ENCODE results near the gene LAMB1. TPM values are rescaled to one million over a fixed set of nuclear protein-coding genes. Genes with fewer than 3 reads are reported as not detected.

Gene LAMB1
- polyA plus RNA-seq, 6 donors from 2014 or later: 0.82 to 1.1 TPM; not detected in 4

GRCh38 chr7:107982918-107983389 is 20.0 kb downstream of the LAMB1 start:
- Mint-ChIP-seq H3K4me3 (no peak overlapping the region), H3K4me1 (no peaks in the 10 kb centered on the region), H3K36me3 (no peaks in the 10 kb centered on the region), H3K27ac (no peak overlapping the region), H3K27me3 (peaks cover 11 to 21% (median 13%) of the 10 kb centered on the region in 3 donors), H3K9me3 (peaks cover 0 to 5% (median 0%) of the 10 kb centered on the region in 7 donors)
- ATAC-seq (ENCODE audit: low read depth in 2 of 2): no peak
- no peak for DNase-seq

DNA sequence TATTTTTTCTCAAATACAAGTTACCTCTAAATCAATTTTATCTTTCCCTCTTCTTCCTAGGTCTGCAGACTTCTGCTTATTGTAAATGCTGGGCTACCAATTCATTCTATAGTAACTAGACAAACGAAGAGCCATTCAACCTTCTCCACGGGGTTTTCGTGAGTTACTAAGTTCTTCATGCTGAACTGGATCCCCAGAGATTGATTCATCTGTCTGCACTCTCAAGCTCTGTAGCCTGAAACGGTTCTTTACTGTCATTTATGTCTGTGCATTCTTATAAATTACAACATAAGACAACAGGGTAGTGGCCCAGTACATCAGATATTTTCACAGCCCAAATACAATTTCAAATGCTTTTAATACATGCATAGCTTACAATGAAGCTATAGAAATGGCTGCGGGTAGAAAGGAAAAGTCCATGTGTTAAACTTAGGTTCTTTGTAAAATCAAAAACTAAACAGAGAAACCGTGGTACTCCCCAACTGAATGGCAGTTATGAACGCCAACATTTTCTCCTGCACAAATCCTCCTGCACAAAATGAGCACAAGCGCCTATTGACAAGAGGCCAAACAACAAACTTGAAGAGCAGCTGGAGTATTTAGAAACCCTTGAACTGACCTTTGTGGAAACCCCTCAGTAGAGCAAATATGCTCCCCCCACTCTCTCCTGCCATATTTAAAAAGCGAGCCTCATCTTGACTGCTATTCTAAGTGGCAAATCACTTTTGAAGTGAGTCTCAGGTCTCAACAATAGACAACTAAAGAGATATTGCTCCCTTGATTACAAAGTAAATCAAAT is 20.7 kb downstream of the LAMB1 start:
- Mint-ChIP-seq H3K9me3 (peaks cover 0 to 7% (median 0%) of the 10 kb centered on the region in 7 donors), H3K27me3 (peaks cover 9 to 19% (median 10%) of the 10 kb centered on the region in 3 donors), H3K4me3 (no peak overlapping the region), H3K27ac (no peak overlapping the region), H3K36me3 (no peaks in the 10 kb centered on the region), H3K4me1 (no peaks in the 10 kb centered on the region)
- no peak for ATAC-seq (ENCODE audit: low read depth in 2 of 2)
- no peak for DNase-seq

DNA sequence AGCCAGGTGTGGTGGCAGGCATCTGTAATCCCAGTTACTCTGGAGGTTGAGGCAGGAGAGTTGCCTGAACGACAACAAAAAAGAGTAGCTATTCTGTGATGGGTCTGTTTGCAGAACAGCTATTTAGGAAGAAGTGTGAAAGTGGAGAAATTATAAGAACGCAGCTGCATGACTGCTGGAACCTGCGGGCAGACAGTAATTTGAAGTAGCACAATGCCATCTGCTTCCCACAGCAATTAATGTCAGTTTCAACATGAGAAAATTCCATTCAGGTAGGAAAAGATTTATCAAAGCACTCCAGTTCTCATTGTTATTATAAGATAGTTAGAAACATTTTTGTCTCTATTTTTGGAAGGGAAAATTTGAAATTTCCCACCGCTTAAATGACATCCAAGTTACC is 21.5 kb downstream of the LAMB1 start:
- no peak for ATAC-seq (ENCODE audit: low read depth in 2 of 2)
- peaks cover 2 to 11% (median 11%) of the 10 kb centered on the region in 3 donors for H3K27me3 Mint-ChIP-seq
- no peak for DNase-seq
- no peak overlapping the region for H3K4me3 Mint-ChIP-seq
- H3K4me1 Mint-ChIP-seq: no peaks in the 10 kb centered on the region
- no peak overlapping the region for H3K27ac Mint-ChIP-seq
- no peaks in the 10 kb centered on the region for H3K36me3 Mint-ChIP-seq
- peaks cover 0 to 3% (median 0%) of the 10 kb centered on the region in 7 donors for H3K9me3 Mint-ChIP-seq

DNA sequence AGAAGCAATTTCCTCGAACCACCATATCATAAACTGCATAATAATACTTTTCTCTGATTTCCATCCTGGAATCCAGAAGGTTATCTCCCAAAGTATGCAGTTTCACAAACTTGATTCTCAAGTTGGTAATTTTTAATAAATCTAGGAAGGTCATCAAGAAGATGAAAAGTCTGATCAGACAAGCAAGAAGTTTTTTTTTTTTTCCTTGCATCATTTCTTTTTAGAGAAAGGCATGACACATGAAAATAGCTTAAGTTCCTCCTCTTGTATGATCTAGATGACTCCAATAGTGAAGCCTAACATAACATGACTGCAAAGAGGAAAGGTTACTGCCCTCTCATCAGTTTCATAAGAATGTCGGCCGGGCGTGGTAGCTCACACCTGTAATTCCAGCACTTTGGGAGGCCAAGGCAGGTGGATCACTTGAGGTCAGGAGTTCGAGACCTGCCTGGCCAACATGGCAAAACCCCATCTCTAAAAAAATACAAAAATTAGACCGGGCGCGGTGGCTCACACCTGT is 22.2 kb downstream of the LAMB1 start:
- Mint-ChIP-seq H3K4me3 (no peak overlapping the region), H3K9me3 (peaks cover 0 to 5% (median 0%) of the 10 kb centered on the region in 7 donors), H3K4me1 (no peaks in the 10 kb centered on the region), H3K27ac (no peak overlapping the region), H3K36me3 (no peaks in the 10 kb centered on the region), H3K27me3 (peaks cover 3 to 17% (median 12%) of the 10 kb centered on the region in 3 donors)
- no peak for ATAC-seq (ENCODE audit: low read depth in 2 of 2)
- DNase-seq: no peak

- H3K27me3 Mint-ChIP-seq: peaks cover 5 to 22% (median 16%) of the 10 kb centered on the region in 3 donors
- H3K27ac Mint-ChIP-seq: no peak overlapping the region
- H3K4me3 Mint-ChIP-seq: no peak overlapping the region
- no peak for ATAC-seq (ENCODE audit: low read depth in 2 of 2)
- H3K36me3 Mint-ChIP-seq: no peaks in the 10 kb centered on the region
- peaks cover 0 to 5% (median 0%) of the 10 kb centered on the region in 7 donors for H3K9me3 Mint-ChIP-seq
- no peaks in the 10 kb centered on the region for H3K4me1 Mint-ChIP-seq
- no peak for DNase-seq
Measured at GRCh38 chr7:107980171-107980570, 22.8 kb downstream of the LAMB1 start.

- no peaks in the 10 kb centered on the region for H3K4me1 Mint-ChIP-seq
- H3K27ac Mint-ChIP-seq: no peak overlapping the region
- ATAC-seq (ENCODE audit: low read depth in 2 of 2) (no peak), DNase-seq (no peak)
- peaks cover 7 to 24% (median 16%) of the 10 kb centered on the region in 3 donors for H3K27me3 Mint-ChIP-seq
- peaks cover 0 to 5% (median 0%) of the 10 kb centered on the region in 7 donors for H3K9me3 Mint-ChIP-seq
- no peak overlapping the region for H3K4me3 Mint-ChIP-seq
- H3K36me3 Mint-ChIP-seq: no peaks in the 10 kb centered on the region
Measured at GRCh38 chr7:107978815-107979408, 24.0 kb downstream of the LAMB1 start.

GRCh38 chr7:107977048-107977447 is 25.9 kb downstream of the LAMB1 start:
- Mint-ChIP-seq H3K27ac (no peak overlapping the region), H3K4me3 (no peak overlapping the region), H3K27me3 (peaks cover 11 to 24% (median 15%) of the 10 kb centered on the region in 3 donors), H3K36me3 (no peaks in the 10 kb centered on the region), H3K9me3 (peaks cover 0 to 5% (median 0%) of the 10 kb centered on the region in 7 donors), H3K4me1 (no peaks in the 10 kb centered on the region)
- ATAC-seq (ENCODE audit: low read depth in 2 of 2) (no peak), DNase-seq (no peak)

DNA sequence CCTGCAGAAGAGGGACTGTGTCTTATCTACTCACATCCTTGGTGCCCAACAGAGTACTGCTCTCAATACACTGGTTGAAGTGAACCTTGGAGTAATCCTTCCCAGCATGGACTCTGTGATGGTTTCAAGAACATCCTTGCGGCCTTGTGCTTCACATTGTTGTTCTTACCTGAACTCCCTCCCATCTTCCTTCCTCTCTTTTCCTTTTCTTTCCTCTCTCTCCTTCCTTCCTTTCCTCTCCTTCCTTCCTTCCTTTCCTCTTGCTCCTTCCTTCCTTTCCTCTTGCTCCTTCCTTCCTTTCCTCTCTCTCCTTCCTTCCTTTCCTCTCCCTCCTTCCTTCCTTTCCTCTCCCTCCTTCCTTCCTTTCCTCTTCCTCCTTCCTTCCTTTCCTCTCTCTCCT is 26.3 kb downstream of the LAMB1 start:
- ATAC-seq (ENCODE audit: low read depth in 2 of 2) (no peak), DNase-seq (no peak)
- Mint-ChIP-seq H3K27ac (no peak overlapping the region), H3K9me3 (peaks cover 0 to 5% (median 0%) of the 10 kb centered on the region in 7 donors), H3K27me3 (peaks cover 11 to 24% (median 18%) of the 10 kb centered on the region in 3 donors), H3K4me3 (no peak overlapping the region), H3K36me3 (no peaks in the 10 kb centered on the region), H3K4me1 (no peaks in the 10 kb centered on the region)

- H3K9me3 Mint-ChIP-seq: peaks cover 0 to 5% (median 0%) of the 10 kb centered on the region in 7 donors
- no peaks in the 10 kb centered on the region for H3K4me1 Mint-ChIP-seq
- H3K36me3 Mint-ChIP-seq: no peaks in the 10 kb centered on the region
- no peak overlapping the region for H3K4me3 Mint-ChIP-seq
- ATAC-seq (ENCODE audit: low read depth in 2 of 2) (no peak), DNase-seq (no peak)
- H3K27ac Mint-ChIP-seq: no peak overlapping the region
- H3K27me3 Mint-ChIP-seq: peaks cover 11 to 24% (median 21%) of the 10 kb centered on the region in 3 donors
Measured at GRCh38 chr7:107975394-107976013, 27.5 kb downstream of the LAMB1 start.

DNA sequence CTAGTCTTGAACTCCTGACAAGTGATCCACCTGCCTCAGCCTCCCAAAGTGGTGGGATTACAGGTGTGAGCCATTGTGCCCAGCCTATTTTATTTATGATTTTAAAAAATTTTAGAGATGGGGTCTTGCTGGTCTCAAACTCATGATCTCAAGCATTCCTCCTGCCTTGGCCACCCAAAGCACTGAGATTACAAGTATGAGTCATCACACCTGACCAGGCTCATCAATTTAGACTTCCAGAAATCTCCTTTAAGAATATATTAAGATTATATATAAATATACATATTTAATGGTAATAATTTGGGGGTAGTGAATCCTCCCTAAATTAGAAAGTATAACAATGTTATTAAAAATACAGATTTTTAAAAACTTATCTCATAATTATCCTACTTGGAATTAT is 29.1 kb downstream of the LAMB1 start:
- no peak for DNase-seq
- Mint-ChIP-seq H3K36me3 (no peaks in the 10 kb centered on the region), H3K27ac (no peak overlapping the region), H3K4me1 (no peaks in the 10 kb centered on the region), H3K9me3 (peaks cover 0 to 5% (median 0%) of the 10 kb centered on the region in 7 donors), H3K27me3 (peaks cover 16 to 24% (median 21%) of the 10 kb centered on the region in 3 donors), H3K4me3 (no peak overlapping the region)
- ATAC-seq (ENCODE audit: low read depth in 2 of 2): no peak

DNA sequence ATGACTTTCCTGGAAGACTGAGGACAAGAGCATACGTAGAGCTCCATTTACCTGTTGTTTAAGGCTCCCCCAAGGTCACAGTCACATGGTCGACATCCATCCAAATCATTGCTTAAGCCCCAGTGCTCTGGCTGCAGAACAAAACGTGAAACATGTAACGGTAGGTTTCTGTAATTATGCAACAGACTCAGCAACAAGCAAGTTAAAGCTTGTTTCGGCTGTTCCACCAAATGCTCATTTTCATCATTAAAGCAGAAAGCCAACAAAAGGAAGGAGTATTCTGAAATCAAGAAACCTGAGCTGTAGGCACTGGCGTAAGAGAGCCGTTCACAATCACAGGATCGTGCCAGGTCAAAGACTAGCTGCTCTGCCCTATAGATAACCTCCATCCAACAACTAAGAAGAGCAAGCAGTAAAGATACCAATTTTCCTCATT is 30.0 kb downstream of the LAMB1 start:
- Mint-ChIP-seq H3K9me3 (peaks cover 0 to 5% (median 0%) of the 10 kb centered on the region in 7 donors), H3K4me1 (no peaks in the 10 kb centered on the region), H3K36me3 (no peaks in the 10 kb centered on the region), H3K27ac (no peak overlapping the region), H3K4me3 (no peak overlapping the region), H3K27me3 (peaks cover 16 to 24% (median 21%) of the 10 kb centered on the region in 3 donors)
- no peak for DNase-seq
- ATAC-seq (ENCODE audit: low read depth in 2 of 2): no peak

DNA sequence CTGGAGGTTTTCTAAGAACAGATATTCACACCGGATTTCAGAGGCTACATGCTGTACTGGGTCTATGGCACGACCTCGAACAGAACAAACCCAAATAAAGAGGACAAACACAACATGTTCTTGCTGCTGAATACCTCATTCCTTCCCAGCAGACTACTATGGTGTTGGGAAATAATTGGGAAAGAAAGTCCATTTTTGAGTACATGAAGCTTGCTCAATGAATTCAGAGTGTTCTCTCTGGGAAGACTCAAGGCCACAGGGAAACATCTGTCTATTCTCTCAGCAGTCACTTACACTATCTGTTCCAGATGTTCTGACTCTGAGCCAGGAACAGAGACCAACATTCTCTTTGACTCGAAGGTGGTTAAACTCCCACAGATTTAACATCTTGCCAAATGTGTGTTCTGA is 30.9 kb downstream of the LAMB1 start:
- no peak overlapping the region for H3K27ac Mint-ChIP-seq
- H3K9me3 Mint-ChIP-seq: peaks cover 0 to 2% (median 0%) of the 10 kb centered on the region in 7 donors
- DNase-seq (no peak), ATAC-seq (ENCODE audit: low read depth in 2 of 2) (no peak)
- H3K4me3 Mint-ChIP-seq: no peak overlapping the region
- H3K27me3 Mint-ChIP-seq: peaks cover 11 to 21% (median 21%) of the 10 kb centered on the region in 3 donors
- no peaks in the 10 kb centered on the region for H3K36me3 Mint-ChIP-seq
- H3K4me1 Mint-ChIP-seq: no peaks in the 10 kb centered on the region

- H3K27me3 Mint-ChIP-seq: peaks cover 11 to 21% (median 17%) of the 10 kb centered on the region in 3 donors
- no peak for ATAC-seq (ENCODE audit: low read depth in 2 of 2)
- H3K36me3 Mint-ChIP-seq: no peaks in the 10 kb centered on the region
- no peaks in the 10 kb centered on the region for H3K4me1 Mint-ChIP-seq
- H3K4me3 Mint-ChIP-seq: no peak overlapping the region
- H3K9me3 Mint-ChIP-seq: peaks cover 0 to 2% (median 0%) of the 10 kb centered on the region in 7 donors
- DNase-seq: no peak
- H3K27ac Mint-ChIP-seq: no peak overlapping the region
Measured at GRCh38 chr7:107971613-107972012, 31.3 kb downstream of the LAMB1 start.
